GM19099 (cell line): ENCODE data around the gene PARVB.
A peak's percentile ranks its signal among the peaks of the same experiment; 100 is the strongest.

Experiments
- POLR2A ChIP-seq: IDR thresholded peaks from 3 replicates; pipeline ENCODE4 v1.6.1; 2011; ENCODE audit warnings: low read depth; ENCODE audit not compliant: insufficient read length; ENCODE audit errors: extremely low read depth

PARVB gene

GRCh38 chr22:44185237-44186120, 161.4 kb downstream of the PARVB start:
- no peak for TF ChIP-seq POLR2A

GRCh38 chr22:44186121-44186510, 162.0 kb downstream of the PARVB start:
- TF ChIP-seq POLR2A, result no peak

GRCh38 chr22:44186737-44187136, 162.6 kb downstream of the PARVB start:
- peak; percentile 15 for TF ChIP-seq POLR2A

GRCh38 chr22:44187652-44188230, 163.6 kb downstream of the PARVB start:
- TF ChIP-seq POLR2A, result peak; percentile 9

GRCh38 chr22:44188316-44188715, 164.2 kb downstream of the PARVB start:
- TF ChIP-seq POLR2A, result no peak

- no peak for TF ChIP-seq POLR2A
Observed at GRCh38 chr22:44188986-44189630, 165.0 kb downstream of the PARVB start.

- no peak for TF ChIP-seq POLR2A
Observed at GRCh38 chr22:44190381-44190976, 166.4 kb downstream of the PARVB start.

GRCh38 chr22:44191036-44191454, 166.9 kb downstream of the PARVB start:
- no peak for TF ChIP-seq POLR2A

- no peak for TF ChIP-seq POLR2A
Observed at GRCh38 chr22:44192098-44192815, 168.2 kb downstream of the PARVB start.

- no peak for TF ChIP-seq POLR2A
Observed at GRCh38 chr22:44192816-44193534, 168.9 kb downstream of the PARVB start.

- no peak for TF ChIP-seq POLR2A
Observed at GRCh38 chr22:44193535-44193891, 169.4 kb downstream of the PARVB start.

- no peak for TF ChIP-seq POLR2A
Observed at GRCh38 chr22:44194569-44194968, 170.5 kb downstream of the PARVB start.

- TF ChIP-seq POLR2A, result no peak
Observed at GRCh38 chr22:44195189-44195871, 171.2 kb downstream of the PARVB start.

- TF ChIP-seq POLR2A, result no peak
Observed at GRCh38 chr22:44196241-44196640, 172.1 kb downstream of the PARVB start.
